HTERT RPE-1 (cell line): ENCODE data around the gene GTSE1.
"Not testable (repeated sequence)": the region's sequence is repeated elsewhere in the genome, so short reads cannot be mapped to it uniquely, and the experiment has no call there.

Source experiments
- in situ Hi-C: fragments of 300-500 bp; cut with MboI; formaldehyde crosslinking; loops from 4 replicates; pipeline ENCODE4 v1.14.3; 2020; ENCODE audit warnings: low sequenced_read_pairs

The GTSE1 gene

DNA sequence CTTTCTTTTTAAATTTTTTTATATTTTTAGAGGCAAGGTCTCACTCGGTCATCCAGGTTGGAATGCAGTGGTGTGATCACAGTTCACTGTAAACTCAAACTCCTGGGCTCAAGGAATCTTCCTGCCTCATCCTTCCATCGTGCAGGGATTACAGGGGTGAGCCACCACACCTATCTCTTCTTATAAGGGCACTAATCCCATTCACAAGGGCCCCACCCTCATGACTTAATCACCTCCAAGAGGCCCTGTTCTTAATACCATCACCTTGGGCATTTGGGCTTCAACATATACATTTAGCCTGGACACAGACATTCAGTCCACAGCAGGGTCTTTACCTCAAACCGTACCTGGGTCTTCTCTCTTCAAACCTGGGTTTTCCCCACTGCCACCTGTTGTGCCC is 4.5 kb upstream of the GTSE1 start:
- in situ Hi-C loops = no loop called here

DNA sequence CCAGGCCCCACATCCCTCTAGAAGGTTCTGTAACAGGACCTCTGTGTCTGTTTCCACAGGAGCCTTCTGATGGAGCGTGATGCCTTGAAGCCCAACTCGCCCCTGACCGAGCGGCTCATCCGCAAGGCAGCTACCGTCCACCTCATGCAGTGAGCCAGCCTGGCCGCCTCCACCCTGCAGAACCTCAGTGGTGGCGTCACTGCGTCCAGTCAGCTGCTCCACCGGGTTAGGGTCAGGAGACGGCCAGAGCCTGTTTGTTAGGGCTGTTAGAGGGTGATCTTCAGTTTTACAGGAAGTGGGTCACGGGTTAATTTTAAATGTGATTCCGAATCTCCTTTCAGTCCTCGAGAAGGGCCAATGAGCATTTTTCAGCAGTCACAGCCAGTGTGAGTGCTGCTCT is 3.9 kb upstream of the GTSE1 start:
- in situ Hi-C loops = no loop called here

DNA sequence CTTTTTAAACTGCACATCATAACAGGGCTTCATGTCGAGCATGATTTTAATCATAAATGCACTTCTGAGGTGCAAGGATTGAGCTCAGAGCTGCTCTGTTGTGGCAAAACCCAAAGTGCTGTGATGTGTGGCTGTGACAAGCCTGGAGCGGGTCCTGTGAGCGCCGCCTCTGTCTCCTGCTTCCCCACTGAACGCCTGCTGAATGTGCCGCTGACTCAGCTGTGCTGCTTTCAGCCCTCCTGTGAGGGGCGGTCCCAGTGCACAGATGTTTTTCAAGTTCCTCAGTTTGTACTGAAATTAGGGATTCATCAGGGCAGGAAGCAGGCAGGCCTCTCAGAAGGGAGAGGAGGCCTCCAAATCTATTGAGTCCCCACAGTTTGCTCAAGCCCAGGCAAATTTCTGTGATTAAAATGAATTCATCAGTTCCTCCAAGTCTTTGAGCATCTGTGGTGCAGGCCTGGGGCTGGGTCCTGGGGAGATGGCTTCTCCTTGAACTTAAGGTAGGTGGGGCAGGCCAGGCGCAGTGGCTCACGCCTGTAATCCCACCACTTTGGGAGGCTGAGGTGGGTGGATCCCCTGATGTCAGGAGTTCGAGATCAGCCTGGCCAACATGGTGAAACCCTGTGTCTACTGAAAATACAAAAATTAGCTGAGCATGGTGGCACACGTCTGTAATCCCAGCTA is 3.0 kb upstream of the GTSE1 start:
- in situ Hi-C loops = no loop called here

DNA sequence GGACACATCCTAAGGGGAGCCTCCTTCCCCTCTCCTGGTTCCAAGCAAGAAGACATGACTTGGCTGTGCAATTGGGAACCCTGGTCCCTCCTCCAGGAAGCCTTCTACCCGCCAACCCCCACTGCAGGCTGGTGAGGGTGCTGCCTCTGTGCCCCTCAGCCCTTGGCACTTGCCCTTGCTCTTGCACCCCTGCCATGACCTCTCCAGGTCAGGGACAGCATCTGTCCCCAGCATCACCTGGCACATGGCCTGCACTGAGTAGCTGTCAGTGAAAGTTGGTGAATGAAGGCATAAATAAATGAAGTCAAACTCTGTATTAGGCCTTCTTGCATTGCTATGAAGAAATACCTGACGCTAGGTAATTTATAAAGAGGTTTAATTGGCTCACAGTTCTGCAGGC is 1.9 kb upstream of the GTSE1 start:
- in situ Hi-C loops = no loop called here

DNA sequence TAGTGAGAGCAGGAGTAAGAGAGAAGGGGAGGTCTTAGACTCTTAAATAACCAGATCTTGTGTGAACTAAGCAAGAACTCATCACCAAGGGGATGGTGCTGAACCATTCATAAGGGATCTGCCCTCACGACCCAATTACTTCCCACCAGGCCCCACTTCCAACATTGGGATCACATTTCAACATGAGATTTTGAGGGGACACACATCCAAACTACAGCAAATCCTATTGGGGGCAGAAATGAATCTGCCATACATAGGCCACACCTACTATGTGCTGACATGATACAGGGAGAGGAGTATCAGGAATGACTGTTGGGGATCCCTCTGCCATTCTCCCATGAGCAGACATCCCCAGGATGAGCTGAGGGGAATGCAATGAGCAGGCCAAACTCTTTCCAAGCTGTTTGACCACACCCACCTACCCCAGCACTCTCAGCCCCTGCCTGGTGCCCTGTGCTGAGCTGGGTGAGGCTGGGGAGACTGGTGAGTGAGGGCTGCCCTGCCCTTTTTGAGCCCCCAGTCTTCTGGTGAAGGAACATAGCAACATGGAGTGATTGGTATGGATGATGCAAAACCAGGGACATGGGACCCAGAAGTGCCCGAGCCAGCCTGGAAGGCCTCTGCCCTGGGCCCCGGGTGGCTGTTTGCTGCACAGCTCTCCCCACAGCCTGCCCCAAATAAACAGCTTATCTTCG is 1.2 kb upstream of the GTSE1 start:
- in situ Hi-C loops = no loop called here

DNA sequence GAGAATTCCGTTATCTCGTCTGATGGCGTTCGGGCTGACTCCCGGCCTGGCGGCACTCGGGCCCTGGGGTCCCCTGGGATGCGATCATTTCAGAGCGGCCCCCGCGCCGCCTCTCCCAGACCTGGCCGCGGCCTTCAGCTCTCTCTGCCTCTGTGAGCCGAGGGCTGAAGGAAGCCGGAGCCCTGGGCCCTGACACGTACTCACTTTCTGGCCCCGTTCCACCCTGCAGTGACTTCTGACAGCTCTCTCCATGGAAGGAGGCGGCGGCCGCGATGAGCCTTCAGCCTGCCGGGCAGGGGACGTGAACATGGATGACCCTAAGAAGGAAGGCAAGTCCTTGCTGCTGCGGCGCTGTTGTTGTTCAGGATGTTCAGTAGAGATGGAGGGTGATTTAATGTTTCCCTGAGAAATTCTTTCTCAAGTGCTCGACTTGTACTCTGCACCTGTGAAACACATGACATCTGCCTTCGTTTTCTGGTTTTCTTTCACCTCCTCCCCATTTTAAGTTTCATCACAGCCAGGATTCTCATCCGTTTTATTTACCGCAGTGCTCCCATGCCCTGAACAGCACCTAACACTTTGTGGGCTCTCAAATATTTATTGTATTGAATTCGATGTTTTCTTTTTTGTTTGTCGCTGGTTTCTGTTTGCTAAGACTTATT is 612 bp downstream of the GTSE1 start:
- in situ Hi-C loops = no loop called here

DNA sequence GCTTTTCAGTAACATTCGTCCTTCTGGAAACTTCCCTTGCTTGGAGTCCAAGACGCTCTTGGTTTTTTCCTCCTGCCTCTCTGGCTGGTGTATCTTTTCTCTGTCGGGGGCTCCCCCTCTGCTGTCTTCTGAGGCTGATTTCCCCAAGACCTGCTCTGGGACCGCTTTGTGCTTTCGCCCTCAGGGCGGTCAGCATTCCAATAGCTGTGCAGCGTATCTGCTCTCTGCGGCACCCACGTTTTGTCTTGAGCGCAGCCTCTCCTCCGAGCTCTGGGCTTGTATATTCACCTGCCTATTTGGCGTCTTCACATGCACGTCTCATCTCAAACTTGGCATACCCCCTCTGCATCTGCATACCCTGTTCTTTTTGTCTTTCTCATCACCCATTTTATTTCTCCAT is 2.4 kb downstream of the GTSE1 start:
- in situ Hi-C loops = no loop called here

DNA sequence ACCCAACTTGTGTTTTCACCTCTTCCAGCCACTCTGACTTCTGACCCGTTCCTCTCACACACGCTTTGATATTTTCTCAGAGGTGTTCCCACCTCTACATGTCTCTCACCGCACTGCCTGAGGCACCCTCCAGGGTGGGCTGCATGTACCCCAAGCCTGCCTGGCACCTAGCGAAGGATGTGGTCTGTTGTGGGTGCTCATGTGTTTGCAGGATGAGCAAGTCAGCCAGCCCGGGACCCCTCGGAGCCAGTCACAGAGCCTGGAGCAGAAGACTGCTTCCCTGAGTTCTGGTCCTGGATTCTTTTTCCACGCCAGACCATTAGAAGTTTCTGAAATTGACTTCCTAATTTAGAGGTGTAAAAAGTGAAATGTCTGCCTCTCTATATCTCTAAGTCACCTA is 3.8 kb downstream of the GTSE1 start:
- in situ Hi-C loops = no loop called here

DNA sequence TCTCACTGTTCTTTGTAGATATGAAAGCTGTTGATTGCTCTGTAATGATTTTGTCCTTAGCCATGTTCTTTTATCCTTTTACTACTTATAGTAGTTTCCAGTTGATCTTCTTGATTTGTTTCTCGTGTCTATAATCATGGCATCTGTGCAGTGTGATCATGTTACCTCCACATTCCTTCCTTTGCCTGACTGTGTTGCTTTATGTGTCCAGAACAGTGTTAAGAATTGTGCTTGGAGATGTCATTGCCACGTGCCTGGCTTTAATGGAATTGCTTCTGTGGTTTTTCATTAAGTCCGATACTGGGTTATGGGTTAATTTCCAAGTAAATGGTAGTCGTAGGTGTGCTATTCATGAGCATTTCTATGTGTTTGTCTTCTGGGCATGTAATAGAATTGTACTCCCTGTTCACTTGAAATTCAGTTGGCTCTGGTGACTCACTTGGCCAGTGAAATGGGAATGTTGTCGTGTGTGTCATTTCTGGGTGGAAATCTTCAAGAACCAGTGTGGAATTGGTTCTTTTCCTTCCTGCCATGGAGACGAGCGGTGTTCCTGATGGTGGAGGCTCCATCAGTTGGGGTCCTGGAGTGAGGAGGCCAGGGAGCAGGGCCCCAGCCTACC is 6.8 kb downstream of the GTSE1 start:
- in situ Hi-C loops = no loop called here

DNA sequence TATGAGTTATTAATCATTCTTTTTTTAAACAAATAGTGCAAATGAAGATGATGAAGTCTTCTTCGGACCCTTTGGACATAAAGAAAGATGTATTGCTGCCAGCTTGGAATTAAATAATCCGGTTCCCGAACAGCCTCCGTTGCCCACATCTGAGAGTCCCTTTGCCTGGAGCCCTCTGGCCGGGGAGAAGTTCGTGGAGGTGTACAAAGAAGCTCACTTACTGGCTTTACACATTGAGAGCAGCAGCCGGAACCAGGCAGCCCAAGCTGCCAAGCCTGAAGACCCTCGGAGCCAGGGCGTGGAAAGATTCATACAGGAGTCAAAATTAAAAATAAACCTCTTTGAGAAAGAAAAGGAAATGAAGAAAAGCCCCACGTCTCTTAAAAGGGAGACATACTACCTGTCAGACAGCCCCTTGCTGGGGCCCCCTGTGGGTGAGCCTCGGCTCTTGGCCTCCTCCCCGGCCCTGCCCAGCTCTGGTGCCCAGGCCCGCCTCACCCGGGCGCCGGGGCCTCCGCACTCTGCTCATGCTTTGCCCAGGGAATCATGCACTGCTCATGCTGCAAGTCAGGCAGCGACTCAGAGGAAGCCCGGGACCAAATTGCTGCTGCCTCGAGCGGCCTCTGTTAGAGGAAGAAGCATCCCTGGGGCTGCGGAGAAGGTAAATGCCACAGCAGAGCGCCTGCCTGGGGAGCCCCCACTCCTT is 11.8 kb downstream of the GTSE1 start:
- in situ Hi-C loops = no loop called here

DNA sequence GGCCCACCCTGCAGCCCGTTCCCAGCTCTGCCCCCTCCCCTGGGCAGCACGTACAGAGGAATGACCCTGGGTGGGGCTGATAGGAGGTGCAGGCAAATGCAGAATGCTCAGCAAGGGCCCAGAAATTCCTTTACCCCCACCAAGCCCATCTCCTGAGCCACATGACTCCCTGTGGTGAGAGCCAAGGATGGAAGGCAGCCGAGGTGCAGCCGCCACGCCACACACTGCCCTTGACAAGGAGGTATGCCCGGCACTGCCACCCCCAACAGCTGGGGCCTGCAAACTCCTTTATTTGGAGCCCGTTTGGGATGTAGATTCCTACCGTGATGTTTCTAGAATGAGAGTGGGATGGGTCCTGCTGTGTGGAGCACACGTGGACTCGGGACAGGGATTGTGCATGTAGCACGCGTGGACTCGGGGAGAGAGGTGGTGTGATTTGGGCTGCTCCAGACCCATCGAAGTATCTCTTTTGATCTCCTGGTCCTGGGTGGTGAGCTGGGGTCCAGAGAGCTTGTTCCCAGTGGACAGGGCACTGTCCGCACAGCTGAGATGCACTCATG is 12.9 kb downstream of the GTSE1 start:
- in situ Hi-C loops = no loop called here

DNA sequence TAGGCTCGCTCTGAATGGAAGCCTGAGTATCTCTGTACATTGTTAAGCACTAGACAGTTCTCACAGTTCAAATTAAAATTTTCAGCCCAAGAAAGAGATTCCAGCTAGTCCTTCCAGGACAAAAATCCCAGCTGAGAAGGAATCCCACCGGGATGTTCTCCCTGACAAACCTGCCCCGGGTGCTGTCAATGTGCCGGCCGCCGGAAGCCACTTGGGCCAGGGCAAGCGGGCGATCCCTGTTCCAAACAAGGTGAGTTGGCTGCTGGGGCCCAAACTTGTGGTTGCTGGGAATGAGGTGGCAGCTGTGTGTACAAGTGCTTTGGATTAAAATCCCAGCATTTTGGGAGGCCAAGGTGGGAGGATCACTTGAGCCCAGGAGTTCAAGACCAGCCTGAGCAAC is 15.4 kb downstream of the GTSE1 start:
- in situ Hi-C loops = no loop called here

DNA sequence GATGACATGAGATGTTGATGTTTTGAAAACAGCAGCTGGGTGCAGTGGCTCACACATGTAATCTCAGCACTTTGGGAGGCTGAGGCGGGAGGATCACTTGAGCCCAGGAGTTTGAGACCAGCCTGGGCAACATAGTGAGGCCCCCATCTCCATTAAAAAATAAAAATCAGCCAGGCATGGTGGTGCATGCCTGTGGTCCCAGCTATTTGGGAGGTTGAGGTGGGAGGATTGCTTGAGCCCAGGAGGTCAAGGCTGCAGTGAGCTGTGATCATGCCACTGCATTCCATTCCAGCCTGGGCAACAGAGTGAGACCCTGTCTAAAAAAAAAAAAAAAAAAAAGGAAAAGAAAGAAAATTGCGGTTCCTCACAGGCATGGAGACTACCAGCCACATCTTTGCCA is 16.2 kb downstream of the GTSE1 start:
- in situ Hi-C loops = not testable (repeated sequence)

DNA sequence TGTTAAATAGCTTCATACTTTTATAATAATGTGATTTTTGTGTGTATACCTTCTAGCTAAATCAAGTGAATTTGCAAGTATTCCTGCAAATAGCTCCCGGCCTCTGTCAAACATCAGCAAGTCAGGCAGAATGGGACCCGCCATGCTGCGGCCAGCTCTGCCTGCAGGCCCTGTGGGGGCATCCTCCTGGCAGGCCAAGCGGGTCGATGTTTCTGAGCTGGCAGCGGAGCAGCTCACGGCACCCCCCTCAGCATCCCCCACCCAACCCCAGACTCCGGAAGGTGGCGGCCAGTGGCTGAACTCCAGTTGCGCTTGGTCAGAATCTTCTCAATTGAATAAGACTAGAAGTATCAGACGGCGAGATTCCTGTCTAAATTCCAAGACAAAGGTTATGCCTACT is 19.3 kb downstream of the GTSE1 start:
- in situ Hi-C loops = no loop called here

DNA sequence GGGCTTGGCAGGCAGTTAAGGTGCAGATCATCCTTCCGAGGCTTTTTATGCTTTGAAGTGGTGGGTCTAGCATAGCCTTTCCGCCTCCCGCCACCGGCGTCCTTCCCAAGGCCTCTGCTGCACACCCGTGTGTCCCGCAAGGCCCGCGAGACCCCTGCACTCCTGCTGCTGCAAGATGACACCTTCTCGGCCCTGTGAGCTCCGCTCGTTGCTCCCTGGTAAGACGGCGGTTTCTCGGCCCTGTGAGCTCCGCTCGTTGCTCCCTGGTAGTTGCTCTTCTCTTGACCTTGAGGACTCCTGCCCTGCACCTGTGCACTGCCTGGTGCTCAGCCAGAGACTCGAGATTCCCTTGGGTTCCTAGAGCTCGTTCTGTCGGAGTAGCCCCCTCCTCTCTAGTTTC is 21.0 kb downstream of the GTSE1 start:
- in situ Hi-C loops = no loop called here

DNA sequence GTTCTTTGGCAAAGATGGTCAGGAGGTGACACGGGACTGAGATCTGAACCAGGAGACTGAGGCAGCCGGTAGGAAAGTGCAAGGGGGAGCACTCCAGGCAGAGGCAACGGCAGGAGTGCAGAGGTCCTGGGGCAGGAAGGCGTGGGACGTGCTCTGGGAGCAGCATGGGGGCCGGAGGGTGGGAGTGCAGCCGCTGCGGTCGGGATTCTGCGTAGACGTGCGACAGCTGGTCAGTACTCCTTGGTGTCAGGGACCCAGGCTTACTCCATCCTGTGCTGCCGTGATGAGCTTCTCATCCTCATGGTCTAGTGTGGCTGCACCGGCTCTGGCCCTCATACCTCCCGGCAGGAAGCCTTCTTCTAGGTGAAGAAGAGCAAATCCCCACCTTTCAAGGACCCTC is 21.9 kb downstream of the GTSE1 start:
- in situ Hi-C loops = no loop called here

DNA sequence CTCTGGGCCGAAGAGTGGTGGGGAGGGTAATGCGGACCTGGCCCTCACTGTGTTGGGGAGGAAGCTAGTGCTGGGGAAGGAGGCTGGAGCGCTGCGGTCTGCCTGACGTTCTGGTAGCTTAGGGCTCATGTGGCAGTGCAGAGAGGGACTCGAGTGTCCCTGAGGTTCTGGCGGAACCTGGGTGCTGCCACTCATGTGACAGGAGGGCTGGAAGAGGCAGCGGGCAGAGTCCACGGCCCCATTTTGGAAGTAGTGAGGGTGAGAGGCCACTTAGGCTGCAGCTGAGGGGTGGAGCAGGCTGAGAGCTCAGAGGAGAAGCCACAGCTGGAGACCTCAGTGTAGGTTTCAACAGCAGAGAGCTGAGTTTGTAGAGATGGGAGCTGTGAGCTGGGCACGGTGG is 22.6 kb downstream of the GTSE1 start:
- in situ Hi-C loops = no loop called here

DNA sequence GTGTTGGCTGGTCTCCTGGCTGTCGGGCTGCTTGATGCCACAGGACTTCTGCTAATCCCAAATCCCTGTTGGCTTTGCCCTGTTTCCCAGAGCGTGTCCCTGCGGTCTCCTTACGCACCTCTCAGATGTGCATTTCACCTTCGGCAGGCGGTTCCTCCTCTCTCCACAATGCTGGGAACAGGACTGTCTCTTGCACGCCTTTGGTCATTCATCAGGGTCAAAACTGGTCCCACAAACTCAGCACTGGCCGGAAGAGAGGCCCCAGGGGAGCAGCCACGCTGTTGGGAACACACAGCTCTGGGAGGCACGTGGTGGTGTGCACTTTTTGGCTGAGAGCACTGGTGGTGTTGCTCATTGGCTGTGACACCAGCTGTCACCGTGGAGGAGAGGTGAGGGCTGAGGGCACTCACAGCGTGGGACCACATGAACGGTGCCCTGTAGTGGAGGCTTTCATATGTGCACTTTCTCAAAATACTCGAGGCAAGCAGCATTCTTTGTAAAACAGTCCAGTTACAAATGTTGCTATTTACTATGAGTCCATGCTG is 23.6 kb downstream of the GTSE1 start:
- in situ Hi-C loops = no loop called here

DNA sequence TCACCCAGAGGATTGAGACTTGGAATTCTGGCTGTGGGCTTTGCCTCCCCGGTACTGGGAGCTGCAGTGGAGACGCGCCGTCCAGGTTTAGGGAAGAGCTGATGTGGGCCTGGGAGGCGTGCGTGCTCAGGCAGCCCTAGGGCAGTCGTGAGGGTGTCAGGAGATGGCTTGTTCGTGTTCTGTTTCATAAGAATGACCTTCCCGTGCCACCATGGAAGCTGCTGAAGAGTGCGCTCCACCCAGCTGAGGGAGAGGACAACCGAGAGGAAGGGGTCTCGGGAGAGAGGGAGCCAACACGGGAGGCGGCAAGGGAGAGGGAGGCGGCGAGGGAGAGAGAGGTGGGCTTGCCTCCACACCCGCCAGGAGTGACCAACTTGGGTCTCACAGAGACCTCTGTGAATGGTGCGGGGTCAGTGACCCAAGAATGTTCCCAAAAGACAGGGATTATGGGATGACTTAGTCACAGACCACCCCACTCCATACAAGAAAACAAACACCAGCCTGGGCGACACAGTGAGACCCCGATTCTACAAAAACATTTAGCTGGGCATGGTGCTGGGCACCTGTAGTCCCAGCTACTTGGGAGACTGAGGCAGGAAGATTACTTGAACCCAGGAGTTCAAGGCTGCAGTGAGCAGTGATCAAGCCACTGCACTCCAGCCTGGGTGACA is 24.2 kb downstream of the GTSE1 start:
- in situ Hi-C loops = no loop called here

DNA sequence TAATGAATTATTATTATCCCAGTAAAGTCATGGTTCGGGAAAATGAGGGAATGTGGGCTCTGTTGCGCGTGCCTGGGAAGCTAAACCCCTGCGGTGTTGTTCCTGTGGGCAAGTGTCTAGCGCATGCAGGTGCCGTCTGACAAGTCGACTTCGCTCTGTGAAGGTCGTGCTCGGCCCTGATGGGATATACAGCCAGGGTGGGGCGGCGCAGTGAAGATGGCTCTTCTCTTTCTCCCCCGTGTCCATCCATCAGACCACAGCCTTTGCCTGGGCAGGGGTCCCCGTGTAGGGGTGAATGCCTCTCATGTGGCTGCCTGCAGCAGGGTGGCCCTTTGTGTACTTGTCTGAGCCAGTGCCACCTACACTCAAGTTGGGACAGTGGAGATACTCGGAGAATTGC is 26.0 kb downstream of the GTSE1 start:
- in situ Hi-C loops = no loop called here
